B cell (primary cell): ENCODE data around the gene SERTM2. TPM values are rescaled to one million over a fixed set of nuclear protein-coding genes. Genes with fewer than 3 reads are reported as not detected.

Source experiments
- ATAC-seq: fragments of 200-7000 bp; cut with Tn5 transposase; one replicate; pipeline ENCODE4 v1.10.0; 2021; ENCODE audit warnings: low read depth, mild to moderate bottlenecking, moderate number of reproducible peaks, moderate library complexity
- CTCF ChIA-PET: fragments of 350-600 bp; sonication (Branson Sonifier 250); formaldehyde crosslinking; loops from one replicate; lab custom pipeline; 2021; ENCODE audit warnings: antibody characterized with exemption, inconsistent platforms; lab: Charles Lee
- POLR2A ChIA-PET: fragments of 350-600 bp; sonication (Branson Sonifier 250); formaldehyde crosslinking; loops from one replicate; lab custom pipeline; 2021; ENCODE audit warnings: antibody characterized with exemption; lab: Charles Lee
- DNase-seq: peaks from one replicate; pipeline ENCODE4 v3.0.0; 2013
- H2AFZ ChIP-seq: 2 replicates; pipeline ENCODE4 v1.6.1; 2012; ENCODE audit warnings: mild to moderate bottlenecking, low read depth, low read length; ENCODE audit not compliant: insufficient read depth, poor library complexity, severe bottlenecking
- H3K27ac ChIP-seq, 2 donors: 1 replicate in 1 of 2; 2 replicates in 1 of 2; pipeline ENCODE4 v1.5.1; 2012 to 2013; ENCODE audit warnings: low read length in 2 of 2, mild to moderate bottlenecking in 2 of 2, moderate library complexity in 1 of 2
- H3K27me3 ChIP-seq, 4 experiments: fragments of 200-600 bp in 1 of 4; sonication (generic) in 1 of 4; replicated peaks in 1 of 4; 1 replicate in 2 of 4; 2 replicates in 2 of 4; pipeline versions ENCODE4 v1.6.1 to v1.7.0; 2013 to 2016; ENCODE audit warnings: low read length in 3 of 4, mild to moderate bottlenecking in 2 of 4, mixed read lengths in 1 of 4, moderate library complexity in 1 of 4; ENCODE audit not compliant: insufficient read depth in 4 of 4, control insufficient read depth in 3 of 4; ENCODE audit errors: control extremely low read depth in 1 of 4
- H3K36me3 ChIP-seq, 2 experiments: replicated peaks in 1 of 2; 1 replicate in 1 of 2; 2 replicates in 1 of 2; pipeline versions ENCODE4 v1.6.1 to v1.7.1; 2013; ENCODE audit warnings: low read length in 1 of 2; ENCODE audit not compliant: insufficient read depth in 2 of 2, control insufficient read depth in 1 of 2; ENCODE audit errors: control extremely low read depth in 1 of 2, extremely low read depth in 1 of 2
- H3K4me1 ChIP-seq, 2 donors: fragments of 200-600 bp in 1 of 2; sonication (generic) in 1 of 2; 1 replicate in 1 of 2; 2 replicates in 1 of 2; pipeline versions ENCODE4 v1.5.1 to v1.6.1; 2013 to 2017; ENCODE audit warnings: low read length in 2 of 2; ENCODE audit not compliant: control insufficient read depth in 2 of 2, insufficient read depth in 2 of 2
- H3K4me2 ChIP-seq: replicated peaks from 2 replicates; pipeline ENCODE3; 2012; ENCODE audit warnings: mild to moderate bottlenecking, low read depth, low read length; ENCODE audit not compliant: poor library complexity, severe bottlenecking
- H3K4me3 ChIP-seq, 5 experiments: fragments of 200-600 bp in 1 of 5; sonication (generic) in 1 of 5; 1 replicate in 3 of 5; 2 replicates in 2 of 5; pipeline versions ENCODE4 v1.5.1 to v1.7.0; 2011 to 2016; ENCODE audit warnings: low read length in 4 of 5, mild to moderate bottlenecking in 4 of 5, low read depth in 2 of 5, control low read depth in 1 of 5, moderate library complexity in 1 of 5; ENCODE audit not compliant: insufficient read depth in 1 of 5; ENCODE audit errors: control extremely low read depth in 1 of 5, extremely low read depth in 1 of 5
- H3K79me2 ChIP-seq: fragments of 200-600 bp; sonication (generic); one replicate; pipeline ENCODE4 v1.6.0; 2016; ENCODE audit warnings: low read length; ENCODE audit not compliant: control insufficient read depth, insufficient read depth
- H3K9ac ChIP-seq: fragments of 200-600 bp; sonication (generic); 2 replicates; pipeline ENCODE4 v1.6.1; 2017; ENCODE audit warnings: mild to moderate bottlenecking, low read length, moderate library complexity
- H3K9me3 ChIP-seq, 3 donors: one replicate each; pipeline versions ENCODE4 v1.6.1 to v1.7.1; 2013; ENCODE audit warnings: low read length in 2 of 3; ENCODE audit not compliant: control insufficient read depth in 2 of 3, insufficient read depth in 1 of 3; ENCODE audit errors: control extremely low read depth in 1 of 3
- H4K20me1 ChIP-seq: 2 replicates; pipeline ENCODE4 v1.6.0; 2012; ENCODE audit warnings: mild to moderate bottlenecking, low read length; ENCODE audit not compliant: insufficient read depth, control insufficient read depth, poor library complexity, severe bottlenecking
- H3K27ac Mint-ChIP-seq: one replicate; pipeline ENCODE4 v1.8.0; 2021; ENCODE audit warnings: mixed read lengths
- H3K27me3 Mint-ChIP-seq: one replicate; pipeline ENCODE4 v1.8.0; 2021; ENCODE audit warnings: mixed read lengths
- H3K4me1 Mint-ChIP-seq: one replicate; pipeline ENCODE4 v1.8.0; 2021; ENCODE audit warnings: mixed read lengths
- H3K4me3 Mint-ChIP-seq: one replicate; pipeline ENCODE4 v1.8.0; 2021; ENCODE audit warnings: mixed read lengths
- H3K9me3 Mint-ChIP-seq: one replicate; pipeline ENCODE4 v1.8.0; 2022; ENCODE audit warnings: mixed read lengths; ENCODE audit not compliant: insufficient read depth
- EZH2 ChIP-seq: IDR thresholded peaks from 2 replicates; pipeline ENCODE4 v1.6.1; 2012; ENCODE audit warnings: borderline replicate concordance, low read depth, mild to moderate bottlenecking, moderate library complexity, low read length; ENCODE audit not compliant: insufficient read depth, poor library complexity, severe bottlenecking
- WGBS: methylation state at CpG from one replicate; pipeline ENCODE4 v1.1.5; 2013; ENCODE audit warnings: missing lambda C conversion rate; ENCODE audit not compliant: insufficient coverage; 5-methylcytosine and 5-hydroxymethylcytosine counted together
- intact Hi-C: fragments of 100-400 bp; cut with micrococcal nuclease; formaldehyde crosslinking; loops from one replicate; pipeline ENCODE4 v1.10.0; 2022
- polyA plus RNA-seq: library from polyadenylated mRNA; depleted of rRNA; stranded (reverse); fragments of >200 nt; gene quantifications from 2 replicates; pipeline ENCODE4 v1.2.3, GENCODE V29; 2012
- total RNA-seq, 2 donors: library from RNA; stranded (reverse); fragments of 120-200 nt in 1 of 2; gene quantifications; 1 replicate in 1 of 2; 2 replicates in 1 of 2; pipeline versions ENCODE4 v1.2.3 to v1.2.4, GENCODE V29; 2013 to 2022
- TF ChIP-seq, protein P1 (sequence below): fragments of 200-600 bp; IDR thresholded peaks from one replicate; pipeline ENCODE4 v1.8.0; 2022; ENCODE audit warnings: antibody characterized with exemption, mild to moderate bottlenecking

The SERTM2 gene
- total and polyA plus RNA-seq, 2 donors (not counting 1 experiment from before 2014, with no cell fraction given) = not detected

DNA sequence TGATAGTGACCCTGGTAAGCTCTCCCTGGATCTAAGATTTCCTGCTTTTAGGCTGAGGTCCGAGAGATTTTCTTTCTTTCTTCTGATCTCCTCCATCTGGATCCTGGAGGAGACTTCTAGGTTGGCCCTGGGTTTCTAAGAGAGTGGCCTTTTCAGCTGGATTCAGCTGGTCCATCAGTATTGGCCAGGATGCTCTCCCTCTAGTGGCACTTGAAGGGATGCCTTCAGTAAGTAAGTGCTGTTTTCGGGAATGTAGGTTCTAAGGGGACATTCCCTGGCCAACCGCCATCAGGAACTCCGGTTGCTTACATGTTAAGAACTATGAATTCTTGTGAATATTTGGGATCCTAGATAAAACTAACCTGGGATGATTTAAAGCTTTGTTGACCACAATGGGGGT, 56.9 kb downstream of the SERTM2 start:
- H3K4me1 ChIP-seq = no peaks in the 10 kb centered on the region
- POLR2A ChIA-PET = no interaction called here
- H3K27ac ChIP-seq = no peak overlapping the region
- no peak overlapping the region for H3K4me3 ChIP-seq
- no peak overlapping the region for H3K4me3 Mint-ChIP-seq
- intact Hi-C loops = no loop called here
- no peak overlapping the region for H2AFZ ChIP-seq
- 100% methylated on average over 1 of the region's 4 CpGs for WGBS
- no peaks in the 10 kb centered on the region for H3K9me3 ChIP-seq
- H3K27me3 Mint-ChIP-seq = no peaks in the 10 kb centered on the region
- no peak overlapping the region for H3K27ac Mint-ChIP-seq
- no peaks in the 10 kb centered on the region for H3K27me3 ChIP-seq
- H4K20me1 ChIP-seq = no peaks in the 10 kb centered on the region
- ATAC-seq (no peak), DNase-seq (no peak)
- no peaks in the 10 kb centered on the region for H3K4me1 Mint-ChIP-seq
- no peak overlapping the region for H3K4me2 ChIP-seq
- no peaks in the 10 kb centered on the region for H3K9me3 Mint-ChIP-seq
- no peaks in the 10 kb centered on the region for H3K79me2 ChIP-seq
- H3K36me3 ChIP-seq = no peaks in the 10 kb centered on the region
- TF ChIP-seq EZH2 = no peak
- TF ChIP-seq, protein P1, sequence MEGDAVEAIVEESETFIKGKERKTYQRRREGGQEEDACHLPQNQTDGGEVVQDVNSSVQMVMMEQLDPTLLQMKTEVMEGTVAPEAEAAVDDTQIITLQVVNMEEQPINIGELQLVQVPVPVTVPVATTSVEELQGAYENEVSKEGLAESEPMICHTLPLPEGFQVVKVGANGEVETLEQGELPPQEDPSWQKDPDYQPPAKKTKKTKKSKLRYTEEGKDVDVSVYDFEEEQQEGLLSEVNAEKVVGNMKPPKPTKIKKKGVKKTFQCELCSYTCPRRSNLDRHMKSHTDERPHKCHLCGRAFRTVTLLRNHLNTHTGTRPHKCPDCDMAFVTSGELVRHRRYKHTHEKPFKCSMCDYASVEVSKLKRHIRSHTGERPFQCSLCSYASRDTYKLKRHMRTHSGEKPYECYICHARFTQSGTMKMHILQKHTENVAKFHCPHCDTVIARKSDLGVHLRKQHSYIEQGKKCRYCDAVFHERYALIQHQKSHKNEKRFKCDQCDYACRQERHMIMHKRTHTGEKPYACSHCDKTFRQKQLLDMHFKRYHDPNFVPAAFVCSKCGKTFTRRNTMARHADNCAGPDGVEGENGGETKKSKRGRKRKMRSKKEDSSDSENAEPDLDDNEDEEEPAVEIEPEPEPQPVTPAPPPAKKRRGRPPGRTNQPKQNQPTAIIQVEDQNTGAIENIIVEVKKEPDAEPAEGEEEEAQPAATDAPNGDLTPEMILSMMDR = no peak
- CTCF ChIA-PET = no interaction called here
- H3K9ac ChIP-seq = no peak overlapping the region

DNA sequence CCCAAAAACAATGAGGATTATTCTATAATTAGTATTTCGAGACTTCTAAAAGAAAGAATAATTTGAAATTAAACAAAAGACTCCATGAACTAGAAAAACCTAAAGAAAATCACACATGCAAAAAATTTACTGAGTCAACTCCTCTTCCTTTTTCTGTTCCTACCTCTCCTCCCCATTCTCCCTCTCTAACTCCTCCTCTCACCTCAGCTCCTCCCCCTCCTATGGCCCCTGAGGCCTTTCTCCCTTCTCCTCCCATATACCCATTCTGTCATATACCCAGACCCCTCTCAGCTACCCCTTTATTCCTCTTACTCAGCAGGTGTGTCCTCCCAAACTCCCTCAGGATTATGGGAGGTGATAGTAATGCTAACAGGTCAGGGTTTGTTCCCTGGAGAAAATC, 57.4 kb downstream of the SERTM2 start:
- TF ChIP-seq EZH2 = no peak
- TF ChIP-seq, protein P1 = no peak
- Mint-ChIP-seq H3K4me3 (no peak overlapping the region), H3K9me3 (no peaks in the 10 kb centered on the region), H3K27me3 (no peaks in the 10 kb centered on the region), H3K27ac (no peak overlapping the region), H3K4me1 (no peaks in the 10 kb centered on the region)
- H3K36me3 ChIP-seq = no peaks in the 10 kb centered on the region
- intact Hi-C loops = no loop called here
- no peak overlapping the region for H3K4me2 ChIP-seq
- no peaks in the 10 kb centered on the region for H3K9me3 ChIP-seq
- no peak overlapping the region for H3K9ac ChIP-seq
- no peaks in the 10 kb centered on the region for H3K79me2 ChIP-seq
- no peaks in the 10 kb centered on the region for H3K27me3 ChIP-seq
- no peak overlapping the region for H2AFZ ChIP-seq
- ChIA-PET POLR2A (no interaction called here), CTCF (no interaction called here)
- H3K4me3 ChIP-seq = no peak overlapping the region
- H3K27ac ChIP-seq = no peak overlapping the region
- H4K20me1 ChIP-seq = no peaks in the 10 kb centered on the region
- DNase-seq = no peak
- WGBS = no CpG with 5 or more reads among the region's 1 CpG
- no peaks in the 10 kb centered on the region for H3K4me1 ChIP-seq
- ATAC-seq = no peak

Other genes with a start within 250 kb of the SERTM2 start
- gene CAPN6, start 241.2 kb upstream of the SERTM2 start, total RNA-seq = not detected in 2 replicates
- gene CAPN6, start 241.2 kb upstream of the SERTM2 start, polyA plus RNA-seq = not detected in 2 replicates
- not detected in 2 replicates for gene DCX, start 99.5 kb upstream of the SERTM2 start, total RNA-seq
- gene DCX, start 99.5 kb upstream of the SERTM2 start, polyA plus RNA-seq = not detected in 2 replicates
- 134 and 138 TPM in 2 replicates for gene ALG13, start 169.5 kb downstream of the SERTM2 start, total RNA-seq
- gene ALG13, start 169.5 kb downstream of the SERTM2 start, polyA plus RNA-seq = 166 and 197 TPM in 2 replicates